GM23338 (cell line): ENCODE results near the gene NAPA.

Experiments
- CREB1 ChIP-seq: fragments of 250-450 bp; sonication (Bioruptor Pico); IDR thresholded peaks from 2 replicates; pipeline ENCODE4 v1.5.0; 2020; ENCODE audit warnings: low read depth, mild to moderate bottlenecking, moderate library complexity
- CTCF ChIP-seq, 2 experiments: fragments of 200-600 bp in 1 of 2; sonication (generic) in 1 of 2; conservative IDR thresholded peaks; 2 replicates each; pipeline versions ENCODE4 v1.5.1 to v1.6.1; 2016 to 2017; ENCODE audit warnings: antibody characterized with exemption in 2 of 2, low read depth in 2 of 2, mild to moderate bottlenecking in 2 of 2, moderate library complexity in 1 of 2
- ETS1 ChIP-seq: IDR thresholded peaks from 2 replicates; pipeline ENCODE4 v1.6.1; 2016; ENCODE audit warnings: antibody characterized with exemption
- EZH2 ChIP-seq: fragments of 200-600 bp; sonication (generic); IDR thresholded peaks from one replicate; pipeline ENCODE4 v1.8.0; 2017; ENCODE audit warnings: antibody characterized with exemption, mild to moderate bottlenecking, low read depth; ENCODE audit not compliant: unreplicated experiment
- EZH2phosphoT487 ChIP-seq: fragments of 200-600 bp; sonication (generic); IDR thresholded peaks from one replicate; pipeline ENCODE4 v1.8.1; 2018; ENCODE audit warnings: antibody characterized with exemption; ENCODE audit not compliant: unreplicated experiment
- POLR2AphosphoS5 ChIP-seq: IDR thresholded peaks from 2 replicates; pipeline ENCODE4 v1.6.1; 2016; ENCODE audit warnings: antibody characterized with exemption, low read depth
- REST ChIP-seq: IDR thresholded peaks from one replicate; pipeline ENCODE4 v1.6.1; 2018; ENCODE audit warnings: antibody characterized with exemption; ENCODE audit not compliant: unreplicated experiment
- STAT1 ChIP-seq: IDR thresholded peaks from one replicate; pipeline ENCODE4 v1.6.1; 2016; ENCODE audit warnings: antibody characterized with exemption; ENCODE audit not compliant: unreplicated experiment
- ZNF331 ChIP-seq: fragments of 250-450 bp; sonication (Bioruptor Pico); IDR thresholded peaks from 2 replicates; pipeline ENCODE4 v1.5.0; 2020; ENCODE audit warnings: low read depth, mild to moderate bottlenecking, moderate library complexity

- TF ChIP-seq CTCF (conservative IDR thresholded peaks at IDR 0.05; ENCODE audit: low read depth in 2 of 2) = no peak
- TF ChIP-seq ETS1 = no peak
- TF ChIP-seq ZNF331 (CRISPR knock-in tag) = no peak
- TF ChIP-seq POLR2AphosphoS5 = no peak
- no peak for TF ChIP-seq EZH2
- no peak for TF ChIP-seq EZH2phosphoT487
- no peak for TF ChIP-seq REST
- no peak for TF ChIP-seq CREB1 (CRISPR knock-in tag)
- TF ChIP-seq STAT1 = no peak
Measured at GRCh38 chr19:47560999-47561398, 46.1 kb upstream of the NAPA start.
